HG03066 (cell line): Measurements from ENCODE around the gene HNRNPC.
"Not testable (repeated sequence)": the region's sequence is repeated elsewhere in the genome, so short reads cannot be mapped to it uniquely, and the experiment has no call there.

ENCODE experiments used
- ATAC-seq: cut with Tn5 transposase; IDR thresholded peaks from one replicate; pipeline ENCODE4 v1.9.1; 2021; ENCODE audit warnings: low read depth; ENCODE audit not compliant: unreplicated experiment

The HNRNPC gene

GRCh38 chr14:21215879-21216251 lies 53.4 kb downstream of the HNRNPC start:
- ATAC-seq, result no peak

DNA sequence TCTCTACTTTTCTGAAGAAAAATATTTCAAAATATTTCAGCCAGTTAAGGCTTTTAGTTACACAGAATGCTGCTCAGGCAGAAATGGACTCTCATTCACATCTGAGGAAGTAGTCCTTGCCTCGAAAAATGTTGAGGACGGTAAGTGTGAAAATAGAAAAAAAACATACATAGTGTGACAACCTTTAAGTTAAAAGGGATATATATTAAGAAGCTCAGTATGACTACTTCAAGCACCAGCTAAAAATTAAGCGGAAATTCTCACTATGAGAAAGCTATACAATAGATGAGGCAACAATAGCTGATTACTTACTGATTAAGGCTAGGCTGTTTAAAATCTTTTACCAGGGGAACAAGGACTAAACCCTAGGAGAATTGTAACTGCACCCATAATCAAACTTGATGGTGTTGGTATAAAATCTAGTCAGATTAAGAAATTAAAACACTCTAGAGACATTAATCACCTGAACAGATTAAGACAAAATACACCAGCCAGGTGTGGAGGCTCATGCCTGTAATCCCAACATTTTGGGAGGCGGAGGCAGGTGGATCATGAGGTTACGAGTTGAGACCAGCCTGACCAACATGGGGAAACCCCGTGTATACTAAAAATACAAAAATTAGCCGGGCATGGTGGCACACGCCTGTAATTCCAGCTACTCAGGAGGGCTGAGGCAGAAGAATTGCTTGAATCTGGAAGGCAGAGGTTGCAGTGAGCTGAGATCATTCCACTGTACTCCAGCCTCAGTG lies 53.9 kb downstream of the HNRNPC start:
- no peak for ATAC-seq

GRCh38 chr14:21213652-21214051 lies 55.6 kb downstream of the HNRNPC start:
- ATAC-seq, result no peak

GRCh38 chr14:21212824-21213223 lies 56.4 kb downstream of the HNRNPC start:
- not testable (repeated sequence) for ATAC-seq

DNA sequence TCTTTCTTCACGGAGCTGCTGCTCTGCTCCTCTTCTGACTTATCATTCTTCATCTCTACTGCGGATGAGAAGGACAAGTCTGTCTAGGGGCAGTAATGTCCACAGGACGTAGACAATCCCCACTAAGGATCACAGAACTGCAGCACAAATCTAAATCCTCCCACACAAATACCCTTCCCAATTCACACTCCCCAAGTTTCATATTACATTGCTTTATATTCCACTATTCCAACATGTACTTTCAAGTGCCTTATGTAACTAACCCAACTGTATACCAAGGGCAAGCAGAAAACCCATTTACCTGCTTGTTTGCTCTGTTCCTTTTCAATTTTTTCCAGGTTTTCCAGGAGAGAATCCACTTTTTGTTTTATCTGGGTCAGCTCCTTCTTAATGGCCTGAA lies 57.7 kb downstream of the HNRNPC start:
- ATAC-seq, result no peak

DNA sequence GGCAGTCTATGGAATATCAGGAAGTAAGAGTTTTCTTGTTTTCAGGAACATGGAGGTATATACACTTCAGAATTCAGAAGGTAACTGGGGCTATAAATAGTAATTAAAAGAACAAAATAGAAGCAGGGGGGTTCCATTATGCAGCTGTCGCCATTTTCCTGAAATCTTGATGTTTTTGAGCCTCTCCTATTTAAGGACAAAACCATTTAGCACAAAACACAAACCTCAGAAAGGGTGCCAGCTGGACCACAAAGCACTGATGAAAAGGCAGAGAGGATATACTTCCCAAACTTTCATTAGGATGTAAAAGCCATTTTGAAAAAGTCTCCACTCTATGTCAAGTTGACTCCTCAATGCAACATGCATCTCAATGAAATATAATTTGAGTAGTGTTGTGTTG lies 59.2 kb downstream of the HNRNPC start:
- ATAC-seq, result no peak

- no peak for ATAC-seq
These were observed 60.1 kb downstream of the HNRNPC start for GRCh38 chr14:21209185-21209584.

GRCh38 chr14:21208554-21208953 lies 60.7 kb downstream of the HNRNPC start:
- ATAC-seq, result no peak

DNA sequence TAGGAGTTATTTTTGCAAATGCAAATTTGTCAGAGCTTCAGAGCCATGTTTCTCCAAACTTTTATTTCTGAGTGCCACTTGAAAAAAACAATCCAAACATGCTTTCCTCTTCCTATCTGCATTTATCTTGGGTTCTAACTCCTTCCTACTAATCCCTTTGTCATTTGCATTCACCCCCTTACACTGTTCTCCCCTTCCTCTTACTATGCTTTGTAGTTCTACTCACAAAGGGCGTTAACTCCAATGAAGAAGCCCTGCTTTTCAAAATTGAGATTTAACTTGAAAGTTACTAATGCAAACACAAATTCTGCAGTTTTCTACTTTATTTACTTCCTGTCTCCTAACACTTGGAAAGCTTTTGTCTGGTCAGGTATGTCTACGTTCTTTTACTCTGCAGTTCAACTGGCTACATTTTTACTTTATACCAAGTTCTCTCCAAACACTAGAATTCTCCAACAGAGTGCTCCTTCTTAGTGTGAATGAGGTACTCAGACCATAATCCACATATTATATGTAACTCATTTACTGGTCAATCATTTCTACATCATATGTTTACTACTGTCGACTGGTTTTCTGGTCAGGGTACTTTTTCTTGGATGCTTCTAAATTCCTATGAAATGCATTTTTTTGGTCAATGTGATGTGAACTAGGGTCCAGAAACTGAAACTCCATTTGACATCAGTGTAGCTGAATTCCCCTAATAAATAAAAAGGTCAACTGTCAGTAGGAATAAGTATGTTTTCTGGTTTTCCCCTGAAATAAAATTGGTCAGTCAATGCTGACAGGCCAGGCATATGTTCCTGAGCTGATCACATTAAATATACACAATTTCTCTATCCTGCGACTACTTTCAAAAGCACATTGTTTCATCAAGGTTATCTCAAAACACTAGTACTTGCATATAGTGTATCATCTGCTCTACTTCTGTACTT lies 62.2 kb downstream of the HNRNPC start:
- ATAC-seq, result no peak

GRCh38 chr14:21205678-21206581 lies 63.3 kb downstream of the HNRNPC start:
- ATAC-seq, result no peak

GRCh38 chr14:21205026-21205677 lies 64.1 kb downstream of the HNRNPC start:
- no peak for ATAC-seq

DNA sequence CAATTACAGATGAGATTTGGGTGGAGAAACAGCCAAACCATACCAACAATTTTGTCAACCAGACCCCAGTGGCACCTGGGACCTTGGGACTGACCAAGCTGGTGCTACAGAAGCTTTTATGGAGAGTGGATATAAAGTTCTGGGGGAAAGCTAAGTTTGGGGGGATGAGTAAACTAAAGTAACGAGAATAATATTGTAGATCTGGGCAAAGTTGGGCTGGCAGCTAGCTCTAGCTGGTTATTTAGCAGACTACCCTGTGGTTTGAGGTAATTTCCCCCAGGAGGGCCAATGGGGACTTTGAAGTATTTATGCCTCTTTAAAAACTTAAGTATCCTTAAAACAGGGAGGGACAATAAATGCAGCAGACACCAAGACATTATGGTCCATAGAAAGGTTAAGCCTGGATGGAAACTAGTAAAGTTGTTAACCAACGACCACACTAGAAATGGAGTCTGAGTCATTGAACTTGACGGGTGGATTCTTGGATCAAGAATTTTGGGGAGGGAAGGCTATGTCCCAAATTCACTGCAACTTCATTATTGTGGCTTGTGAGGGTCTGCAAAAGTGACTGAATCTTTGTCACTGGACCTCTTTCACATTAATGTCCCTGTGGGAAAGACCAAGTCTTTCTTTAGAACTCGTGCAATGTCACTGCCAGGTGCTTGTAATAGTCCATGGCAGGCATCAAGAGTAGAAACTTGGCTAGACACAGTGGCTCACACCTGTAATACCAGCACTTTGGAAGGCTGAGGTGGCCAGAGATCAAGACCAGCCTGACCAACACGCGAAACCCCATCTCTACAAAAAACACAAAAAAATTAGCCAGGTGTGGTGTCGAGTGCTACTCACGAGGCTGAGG lies 64.8 kb downstream of the HNRNPC start:
- no peak for ATAC-seq

GRCh38 chr14:21203470-21204166 lies 65.6 kb downstream of the HNRNPC start:
- no peak for ATAC-seq

GRCh38 chr14:21202463-21203358 lies 66.5 kb downstream of the HNRNPC start:
- ATAC-seq, result no peak

GRCh38 chr14:21201732-21202462 lies 67.3 kb downstream of the HNRNPC start:
- no peak for ATAC-seq

DNA sequence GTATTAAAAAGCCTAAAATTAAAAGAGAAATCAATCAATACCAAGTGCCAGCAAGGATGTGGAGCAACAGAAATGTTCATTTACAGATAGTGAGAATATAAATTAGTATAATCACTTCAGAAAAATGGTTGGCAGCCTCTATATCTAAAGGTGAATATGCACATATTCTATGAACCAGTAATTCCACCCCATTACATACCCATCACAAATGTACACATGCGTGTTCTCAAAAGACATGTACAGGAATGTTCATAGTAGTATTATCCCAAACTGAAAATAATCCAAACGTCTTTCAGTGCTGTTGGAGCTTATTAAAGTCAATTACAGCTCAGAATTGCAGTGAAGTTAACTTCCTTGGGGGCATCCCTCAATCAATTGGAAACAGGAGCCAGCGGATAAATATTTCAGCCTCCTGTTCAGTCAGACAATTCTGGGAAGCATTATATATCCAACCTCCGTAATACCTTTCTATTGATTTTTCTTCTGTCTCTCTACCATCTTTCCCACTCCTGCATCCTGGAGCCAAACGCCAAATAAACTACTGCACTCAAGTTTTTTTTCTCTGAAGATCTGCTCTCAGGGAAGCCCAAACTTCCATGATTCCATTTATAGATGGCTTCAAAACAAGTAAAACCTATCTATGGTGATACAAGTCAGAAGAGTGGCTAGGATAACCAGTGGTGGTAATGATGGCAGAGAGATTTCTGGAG lies 68.3 kb downstream of the HNRNPC start:
- no peak for ATAC-seq
